ENCODE data around the gene SULT1C3. TPM values are rescaled to one million over a fixed set of nuclear protein-coding genes. Genes with fewer than 3 reads are reported as not detected.

The SULT1C3 gene
- total and polyA plus RNA-seq, 2 of the 4 experiments (the other 2 are of a cell fraction): not detected

DNA sequence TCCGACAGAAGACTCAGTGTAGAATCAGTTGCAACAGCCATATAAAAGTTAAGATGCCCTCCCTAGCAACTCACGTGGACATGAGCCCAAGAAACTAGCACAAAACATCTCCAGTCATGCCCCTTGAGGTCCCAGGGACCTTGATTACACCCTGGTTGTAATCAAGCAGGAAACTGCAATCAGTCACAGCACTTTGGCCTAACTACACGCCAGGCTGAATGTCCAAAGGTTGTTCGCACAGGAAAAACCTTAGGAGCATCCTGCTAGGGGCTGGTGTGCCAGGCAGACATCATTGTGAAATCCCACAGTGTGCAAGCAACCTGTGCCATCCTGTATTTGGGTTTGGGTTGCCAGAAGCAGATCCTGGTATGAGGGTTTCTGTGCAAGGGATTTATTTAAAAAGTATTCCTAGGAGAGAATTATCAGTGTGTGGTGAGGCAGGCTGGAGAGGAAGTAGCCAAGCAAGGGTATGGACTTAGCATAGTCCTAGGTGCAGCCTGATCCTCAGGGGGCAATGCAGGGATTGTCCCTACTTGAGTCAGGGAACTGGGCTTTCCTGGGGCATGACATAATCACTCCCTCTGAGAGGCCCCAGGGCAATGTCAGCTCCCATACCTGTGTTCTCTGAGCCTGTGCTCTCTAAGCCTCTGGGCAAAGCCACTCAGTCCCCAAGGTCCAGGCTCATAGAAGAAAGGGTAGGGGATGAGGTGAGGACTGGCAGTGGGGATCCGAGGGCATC is 31.2 kb downstream of the SULT1C3 start (continued):
- TF ChIP-seq CEBPB (IDR thresholded peaks at IDR 0.05; ENCODE audit: low read depth, low read length): no peak

DNA sequence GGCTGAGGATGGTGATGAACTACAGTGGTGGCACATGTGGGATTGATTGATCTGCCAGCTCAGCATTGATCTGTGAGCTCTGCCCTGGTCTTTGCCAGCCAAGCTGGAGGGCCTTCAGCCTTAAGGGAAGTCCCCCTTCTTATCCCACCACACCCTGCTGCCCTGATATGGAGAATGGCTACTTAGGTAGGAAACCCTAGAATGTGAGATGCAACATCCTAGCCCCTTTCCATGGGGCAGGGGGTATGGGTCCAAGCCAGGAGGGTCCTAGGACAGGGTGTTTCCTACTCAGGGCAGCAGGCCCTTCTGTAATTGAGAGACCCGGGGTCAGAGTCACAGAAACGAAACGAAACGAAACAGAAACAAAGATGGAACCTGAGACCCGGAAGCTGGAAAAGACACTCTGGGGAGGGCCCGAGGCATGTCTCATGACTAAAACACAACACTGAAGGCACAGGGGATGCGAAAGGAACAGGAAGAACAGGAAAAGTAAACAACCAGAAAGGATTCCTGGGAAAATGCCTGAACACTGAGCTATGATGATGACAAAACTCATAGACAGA is 32.0 kb downstream of the SULT1C3 start:
- Histone ChIP-seq H4K91ac (ENCODE audit: insufficient read depth, low read depth, low read length) (peak overlapping the region; percentile 53), H4K5ac (ENCODE audit: low read depth, low read length) (peak overlapping the region; percentile 86), H2AK5ac (ENCODE audit: low read depth, low read length) (peak overlapping the region; percentile 49; the same call in 1 of the 2 replicates), H3K23ac (ENCODE audit: low read depth, low read length) (peak overlapping the region; percentile 11; the same call in 1 of the 2 replicates), H2AK9ac (replicated peaks; ENCODE audit: low read depth, low read length, poor library complexity) (peak overlapping the region; percentile 31), H3K4me2 (ENCODE audit: low read depth, low read length) (peak overlapping the region; percentile 47), H3K56ac (ENCODE audit: extremely low read depth, insufficient read depth, low read length) (no peak overlapping the region), H2AFZ (replicated peaks; ENCODE audit: low read length, poor library complexity) (peak overlapping the region; percentile 86), H3K4ac (ENCODE audit: low read depth, low read length) (peak overlapping the region; percentile 83), H3K9me3 (ENCODE audit: control insufficient read depth, insufficient read depth, low read length) (no peaks in the 10 kb centered on the region), H2BK120ac (ENCODE audit: low read depth, low read length) (peak overlapping the region; percentile 48), H3K9me1 (ENCODE audit: insufficient read depth, low read length) (peaks cover 8% of the 10 kb centered on the region), H3K18ac (ENCODE audit: low read depth, low read length) (peak overlapping the region; percentile 22; the same call in 1 of the 2 replicates), H3K4me3 (ENCODE audit: insufficient read depth, low read depth, low read length) (peak overlapping the region; percentile 13; the same call in 1 of the 2 replicates), H2BK15ac (ENCODE audit: low read depth, low read length) (peak overlapping the region; percentile 29; the same call in 2 of the 3 replicates), H3K4me1 (ENCODE audit: control insufficient read depth, insufficient read depth, low read length) (peaks cover 18% of the 10 kb centered on the region), H3K9ac (ENCODE audit: low read depth, low read length) (no peak overlapping the region), H4K8ac (ENCODE audit: low read depth in 2 of 2, low read length in 2 of 2) (peak overlapping the region; percentile 82 to 94; a peak in 3 of 4 replicates), H4K20me1 (ENCODE audit: insufficient read depth, low read length) (no peaks in the 10 kb centered on the region), H3K79me1 (ENCODE audit: low read depth in 1 of 2, low read length in 2 of 2) (no peaks in the 10 kb centered on the region), H2BK20ac (ENCODE audit: low read depth, low read length) (peak overlapping the region; percentile 43; the same call in 1 of the 2 replicates), H3K14ac (replicated peaks; ENCODE audit: low read depth, low read length) (peak overlapping the region; percentile 70), H3K27me3 (ENCODE audit: control insufficient read depth, insufficient read depth, low read length) (no peaks in the 10 kb centered on the region), H2BK5ac (ENCODE audit: low read depth, low read length, poor library complexity, severe bottlenecking) (peak overlapping the region; percentile 17), H3K27ac (ENCODE audit: insufficient read depth, low read length) (no peak overlapping the region), H3K36me3 (ENCODE audit: control insufficient read depth, insufficient read depth, low read length) (no peaks in the 10 kb centered on the region)
- ATAC-seq (ENCODE audit: low read depth): peak; percentile 43
- BruUV-seq (replicated peaks): no TSS peak
- POLR2A ChIA-PET (ENCODE audit: unreplicated experiment): no interaction called here
- DNase-seq: peak; percentile 84
- WGBS, 2 experiments (ENCODE audit: extremely low coverage in 2 of 2, insufficient read length in 1 of 2): 68% methylated on average over 4 of the region's 7 CpGs; no CpG with 5 or more reads in 1 of the 2 experiments
- dilution Hi-C loops (cut with HindIII; ENCODE audit: low sequenced_read_pairs, unreplicated experiment) (no loop called here), in situ Hi-C loops (cut with MboI; ENCODE audit: low sequenced_read_pairs) (no loop called here), intact Hi-C loops (cut with micrococcal nuclease) (no loop called here)
- TF ChIP-seq FOS (IDR thresholded peaks at IDR 0.05; ENCODE audit: low read depth, low read length): no peak
- TF ChIP-seq MAZ (IDR thresholded peaks at IDR 0.05; ENCODE audit: borderline replicate concordance, low read depth, low read length): peak; percentile 10; the same call in 1 of the 2 replicates
- TF ChIP-seq CHD1 (IDR thresholded peaks at IDR 0.05; ENCODE audit: low read depth, low read length): no peak
- CTCF ChIA-PET: no interaction called here

Measured in IMR-90 (cell line).